Loucy (cell line): ENCODE data around the gene CEMIP2.

Experiments
- H2AFZ ChIP-seq: fragments of 200-600 bp; sonication (generic); 2 replicates; pipeline ENCODE4 v1.6.0; 2016; ENCODE audit warnings: antibody characterized with exemption, mild to moderate bottlenecking, low read length, moderate library complexity
- H3F3A ChIP-seq: fragments of 200-600 bp; 2 replicates; pipeline ENCODE4 v1.6.0; 2016; ENCODE audit warnings: antibody characterized with exemption, low read depth, mild to moderate bottlenecking
- H3K27me3 ChIP-seq: fragments of 200-600 bp; sonication (generic); 2 replicates; pipeline ENCODE4 v1.6.1; 2014; ENCODE audit warnings: low read length, mild to moderate bottlenecking; ENCODE audit not compliant: insufficient read depth, poor library complexity, severe bottlenecking
- H3K36me3 ChIP-seq: fragments of 200-600 bp; sonication (generic); 2 replicates; pipeline ENCODE4 v1.6.1; 2016; ENCODE audit warnings: low read length; ENCODE audit not compliant: insufficient read depth
- H3K4me1 ChIP-seq: fragments of 200-600 bp; sonication (generic); 2 replicates; pipeline ENCODE4 v1.5.1; 2014; ENCODE audit warnings: low read length, mild to moderate bottlenecking; ENCODE audit not compliant: insufficient read depth, poor library complexity, severe bottlenecking
- H3K4me2 ChIP-seq: fragments of 200-600 bp; sonication (generic); 2 replicates; pipeline ENCODE4 v1.6.0; 2014; ENCODE audit warnings: antibody characterized with exemption, low read length, low read depth, mild to moderate bottlenecking; ENCODE audit not compliant: poor library complexity, severe bottlenecking
- H3K4me3 ChIP-seq: fragments of 200-600 bp; sonication (generic); 2 replicates; pipeline ENCODE4 v1.5.1; 2014; ENCODE audit warnings: low read length, mild to moderate bottlenecking, mixed read lengths; ENCODE audit not compliant: poor library complexity, severe bottlenecking
- H3K79me2 ChIP-seq: fragments of 200-600 bp; sonication (generic); 2 replicates; pipeline ENCODE4 v1.6.1; 2014; ENCODE audit warnings: low read length; ENCODE audit not compliant: insufficient read depth
- H3K9ac ChIP-seq: fragments of 200-600 bp; sonication (generic); 2 replicates; pipeline ENCODE4 v1.6.0; 2014; ENCODE audit warnings: mild to moderate bottlenecking, low read depth, low read length, moderate library complexity; ENCODE audit not compliant: poor library complexity, severe bottlenecking
- H3K9me2 ChIP-seq: fragments of 200-600 bp; sonication (generic); replicated peaks from 2 replicates; pipeline ENCODE4 v1.6.1; 2016; ENCODE audit warnings: low read depth, low read length, mixed read lengths
- H3K9me3 ChIP-seq: fragments of 200-600 bp; sonication (generic); 2 replicates; pipeline ENCODE4 v1.6.1; 2014; ENCODE audit warnings: mild to moderate bottlenecking, antibody characterized with exemption, low read length, low read depth; ENCODE audit not compliant: insufficient read depth
- H4K20me1 ChIP-seq: fragments of 200-600 bp; sonication (generic); 2 replicates; pipeline ENCODE4 v1.6.0; 2014; ENCODE audit warnings: antibody characterized with exemption, low read length, mild to moderate bottlenecking; ENCODE audit not compliant: insufficient read depth, poor library complexity, severe bottlenecking
- CTCF ChIP-seq: fragments of 200-600 bp; sonication (generic); conservative IDR thresholded peaks from 2 replicates; pipeline ENCODE4 v1.5.1; 2014; ENCODE audit warnings: mild to moderate bottlenecking, antibody characterized with exemption, low read length
- EZH2phosphoT487 ChIP-seq: fragments of 200-600 bp; IDR thresholded peaks from 2 replicates; pipeline ENCODE4 v1.6.1; 2018; ENCODE audit warnings: antibody characterized with exemption, mild to moderate bottlenecking, moderate library complexity, borderline replicate concordance

Gene CEMIP2

GRCh38 chr9:71755869-71756268 is 12.4 kb downstream of the CEMIP2 start:
- peaks cover 7% of the 10 kb centered on the region for H4K20me1 ChIP-seq
- no peaks in the 10 kb centered on the region for H3K9me3 ChIP-seq
- H3K4me2 ChIP-seq, result no peak overlapping the region
- peaks cover 62% of the 10 kb centered on the region for H3K79me2 ChIP-seq
- H3F3A ChIP-seq, result no peaks in the 10 kb centered on the region
- no peak overlapping the region for H2AFZ ChIP-seq
- H3K36me3 ChIP-seq, result no peaks in the 10 kb centered on the region
- no peaks in the 10 kb centered on the region for H3K9me2 ChIP-seq
- H3K9ac ChIP-seq, result no peak overlapping the region
- H3K27me3 ChIP-seq, result no peaks in the 10 kb centered on the region
- H3K4me3 ChIP-seq, result no peak overlapping the region
- no peak for TF ChIP-seq EZH2phosphoT487
- H3K4me1 ChIP-seq, result peaks cover 35% of the 10 kb centered on the region

- Histone ChIP-seq H3K4me1 (peaks cover 33% of the 10 kb centered on the region), H4K20me1 (peaks cover 7% of the 10 kb centered on the region), H3K36me3 (no peaks in the 10 kb centered on the region), H3F3A (no peaks in the 10 kb centered on the region), H3K4me3 (no peak overlapping the region), H3K9me2 (no peaks in the 10 kb centered on the region), H3K4me2 (no peak overlapping the region), H3K27me3 (no peaks in the 10 kb centered on the region), H2AFZ (no peak overlapping the region), H3K79me2 (peaks cover 59% of the 10 kb centered on the region), H3K9ac (no peak overlapping the region), H3K9me3 (no peaks in the 10 kb centered on the region)
- TF ChIP-seq CTCF (no peak), EZH2phosphoT487 (no peak)
Measured at GRCh38 chr9:71755230-71755629, 13.1 kb downstream of the CEMIP2 start.

- no peak overlapping the region for H3K4me3 ChIP-seq
- no peaks in the 10 kb centered on the region for H3K9me2 ChIP-seq
- no peaks in the 10 kb centered on the region for H3K9me3 ChIP-seq
- no peaks in the 10 kb centered on the region for H3K27me3 ChIP-seq
- H3K9ac ChIP-seq, result no peak overlapping the region
- no peak for TF ChIP-seq EZH2phosphoT487
- no peak for TF ChIP-seq CTCF
- H4K20me1 ChIP-seq, result peaks cover 7% of the 10 kb centered on the region
- peaks cover 31% of the 10 kb centered on the region for H3K4me1 ChIP-seq
- no peak overlapping the region for H2AFZ ChIP-seq
- no peak overlapping the region for H3K4me2 ChIP-seq
- peaks cover 4% of the 10 kb centered on the region; the same call in 1 of the 2 replicates for H3K36me3 ChIP-seq
- H3K79me2 ChIP-seq, result peaks cover 53% of the 10 kb centered on the region
- no peaks in the 10 kb centered on the region for H3F3A ChIP-seq
Measured at GRCh38 chr9:71754151-71754550, 14.2 kb downstream of the CEMIP2 start.

- no peaks in the 10 kb centered on the region for H3K27me3 ChIP-seq
- no peak overlapping the region for H3K9ac ChIP-seq
- H3K4me2 ChIP-seq, result no peak overlapping the region
- no peak for TF ChIP-seq EZH2phosphoT487
- TF ChIP-seq CTCF, result no peak
- H3K4me3 ChIP-seq, result no peak overlapping the region
- peaks cover 7% of the 10 kb centered on the region for H4K20me1 ChIP-seq
- peaks cover 13% of the 10 kb centered on the region; the same call in 1 of the 2 replicates for H3K36me3 ChIP-seq
- no peaks in the 10 kb centered on the region for H3K9me3 ChIP-seq
- no peaks in the 10 kb centered on the region for H3F3A ChIP-seq
- peaks cover 42% of the 10 kb centered on the region for H3K79me2 ChIP-seq
- no peaks in the 10 kb centered on the region for H3K9me2 ChIP-seq
- H3K4me1 ChIP-seq, result peaks cover 22% of the 10 kb centered on the region
- H2AFZ ChIP-seq, result no peak overlapping the region
Measured at GRCh38 chr9:71752928-71753327, 15.4 kb downstream of the CEMIP2 start.
